HG03175 (cell line): ENCODE measurements around the gene SBF2.
"Not testable (repeated sequence)": the region's sequence is repeated elsewhere in the genome, so short reads cannot be mapped to it uniquely, and the experiment has no call there.

Source experiments
- ATAC-seq: cut with Tn5 transposase; IDR thresholded peaks from one replicate; pipeline ENCODE4 v1.9.1; 2021; ENCODE audit warnings: mild to moderate bottlenecking, moderate library complexity; ENCODE audit not compliant: unreplicated experiment

The SBF2 gene

DNA sequence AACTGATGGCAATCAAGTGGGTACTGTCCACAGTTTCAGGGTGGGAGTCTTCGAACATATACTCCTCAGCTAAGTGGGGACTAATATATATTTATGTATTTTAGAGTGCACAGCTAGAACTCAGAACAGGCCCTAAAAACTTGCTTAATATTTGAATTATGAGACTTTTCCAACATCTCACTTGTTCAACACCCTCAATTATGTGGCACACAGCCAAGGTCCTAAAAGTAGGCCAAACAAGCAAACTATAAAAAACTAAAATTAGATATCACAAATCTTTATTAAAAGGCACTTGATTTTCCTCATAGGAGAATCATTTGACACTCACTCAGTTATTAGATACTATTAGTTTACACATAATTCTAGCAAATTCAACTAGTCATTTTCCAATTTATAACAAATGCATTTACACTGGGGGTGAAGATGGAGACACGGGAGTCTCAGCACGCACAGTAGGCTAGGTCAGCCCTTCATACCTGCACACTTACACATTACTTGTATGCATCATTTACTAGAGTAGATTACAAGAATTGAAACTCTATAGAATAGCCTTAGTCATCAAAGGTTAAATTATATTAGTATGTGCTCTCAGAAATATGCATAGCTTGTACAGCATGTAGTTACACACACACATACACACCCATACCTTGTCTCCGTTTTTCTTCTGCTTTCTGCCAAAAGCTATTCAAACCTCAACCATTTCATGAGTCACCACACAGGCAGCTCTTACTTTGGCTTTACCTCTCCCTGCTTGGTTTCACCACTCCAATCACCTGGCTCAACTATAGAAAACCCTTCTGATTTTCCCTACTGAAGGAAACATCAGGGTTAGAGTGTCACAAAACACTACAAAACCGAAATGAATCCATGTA is 171.5 kb downstream of the SBF2 start:
- no peak for ATAC-seq

DNA sequence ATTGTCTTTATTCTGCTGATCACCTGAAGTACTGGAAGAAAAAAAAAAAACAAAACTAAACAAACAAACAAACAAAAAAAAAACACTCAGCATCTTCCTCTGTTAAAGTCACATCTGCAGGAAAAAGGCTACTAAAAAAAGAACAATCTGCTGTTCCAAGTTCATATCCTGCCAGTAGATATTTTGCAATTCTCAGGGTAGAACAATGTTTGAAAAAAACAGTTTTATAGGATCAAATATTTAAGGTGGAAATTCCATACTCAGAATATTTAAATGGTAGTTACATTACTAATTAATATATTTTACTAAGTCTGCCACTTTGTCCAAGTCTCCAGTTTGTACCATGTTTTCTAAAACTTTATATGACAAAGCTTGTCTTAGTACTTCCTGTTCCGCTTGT is 175.2 kb downstream of the SBF2 start:
- no peak for ATAC-seq

DNA sequence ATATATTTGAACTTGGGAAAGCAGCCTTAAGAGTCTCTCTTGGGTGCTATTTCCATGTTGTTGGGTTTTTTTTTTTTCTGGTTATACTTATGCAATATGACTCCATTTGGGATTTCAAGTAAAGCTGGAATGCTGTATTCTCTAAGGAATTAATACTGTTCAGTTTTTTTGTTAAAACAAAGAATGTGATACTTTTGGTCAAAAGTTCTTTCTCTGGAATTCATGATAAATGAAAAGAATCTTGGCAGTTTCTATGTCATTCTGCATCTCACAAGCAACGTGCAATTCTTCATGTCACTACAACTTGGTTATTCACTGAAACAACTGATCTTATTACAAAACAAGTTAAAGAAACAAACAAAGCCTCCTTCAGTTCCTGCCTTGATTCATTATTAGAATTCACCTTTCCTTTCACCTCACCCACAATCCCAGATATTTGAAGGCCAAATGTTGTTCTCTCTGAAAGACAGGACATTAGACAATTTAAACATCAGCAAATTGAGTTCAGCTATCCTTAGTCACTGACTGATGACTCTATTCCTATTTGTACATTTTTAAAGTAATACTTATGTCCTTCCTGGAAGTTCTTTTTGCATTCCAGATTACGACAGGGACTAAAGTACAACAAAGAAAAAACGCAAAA is 176.2 kb downstream of the SBF2 start:
- ATAC-seq: no peak

DNA sequence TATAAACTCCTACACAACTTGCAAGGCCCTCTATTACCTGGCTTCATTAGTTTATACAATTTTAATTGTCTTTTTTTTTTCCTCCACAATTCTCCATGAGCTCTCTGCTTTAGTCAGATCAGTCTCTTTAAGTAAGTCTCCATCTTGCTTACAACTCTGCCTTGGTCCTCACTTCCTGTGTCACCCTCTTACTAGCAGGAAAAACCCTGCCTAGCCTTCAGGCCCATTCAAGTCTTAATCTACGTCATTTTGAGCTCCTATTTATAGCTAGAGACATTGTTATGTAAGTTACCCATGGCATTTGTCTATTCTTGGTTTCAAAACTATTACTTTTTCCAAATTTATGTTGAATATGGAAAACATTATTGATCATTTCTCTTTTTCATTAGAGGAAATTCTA is 177.4 kb downstream of the SBF2 start:
- ATAC-seq: no peak

DNA sequence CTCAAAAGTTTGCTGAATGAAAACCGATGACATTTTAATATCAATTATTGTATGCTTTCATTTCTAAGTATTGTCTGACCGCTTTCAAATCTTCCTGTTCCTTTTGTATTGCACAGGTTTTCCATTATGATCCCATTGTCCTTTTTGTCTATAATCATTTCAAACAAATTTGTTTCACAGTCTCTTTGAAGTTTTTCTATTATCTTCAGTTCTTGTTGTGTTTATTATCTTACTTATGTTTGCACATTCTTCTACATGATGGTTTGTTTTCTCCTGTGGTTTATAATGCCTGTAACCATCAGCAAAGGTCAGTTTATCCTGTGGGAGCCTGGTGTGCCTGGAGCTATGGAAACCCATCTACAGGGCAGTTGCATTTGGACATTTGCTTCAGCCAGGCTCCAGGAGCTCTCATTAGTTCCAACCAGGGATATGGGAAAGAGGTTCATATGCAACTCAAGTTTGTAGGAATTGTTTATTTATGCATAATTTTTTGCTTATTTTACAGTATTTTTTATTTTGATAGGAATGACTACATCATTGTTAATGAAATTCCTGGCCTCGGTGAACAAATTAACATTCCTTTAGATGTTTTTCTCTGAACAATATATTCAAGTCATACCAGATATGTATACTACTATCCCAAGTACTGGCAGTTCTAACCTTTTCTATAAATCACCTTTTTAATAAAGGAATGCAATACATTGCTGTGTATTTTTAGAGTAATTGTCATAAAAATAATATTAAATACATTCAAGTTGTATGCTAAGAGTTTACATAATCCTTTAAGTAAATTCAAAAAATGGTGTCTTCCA is 179.2 kb downstream of the SBF2 start:
- ATAC-seq: no peak

DNA sequence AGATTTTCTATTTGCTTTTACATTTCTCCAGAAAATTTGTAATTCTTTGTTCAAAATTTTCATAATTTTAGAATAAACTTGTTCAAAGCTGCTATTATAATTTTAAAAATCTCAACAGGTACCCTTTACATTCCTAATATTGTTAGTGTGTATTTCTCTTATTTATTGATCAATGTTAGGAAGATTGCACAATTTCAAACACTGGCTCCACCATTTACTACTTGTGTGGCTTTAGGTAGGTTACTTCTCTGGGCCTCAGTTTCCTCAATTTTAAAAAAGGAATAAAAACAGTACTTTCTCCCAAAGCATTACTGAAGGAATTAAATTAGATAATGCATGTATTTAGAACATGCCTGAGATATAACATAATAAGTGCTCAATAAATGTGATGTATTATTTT is 180.2 kb downstream of the SBF2 start:
- ATAC-seq: no peak

DNA sequence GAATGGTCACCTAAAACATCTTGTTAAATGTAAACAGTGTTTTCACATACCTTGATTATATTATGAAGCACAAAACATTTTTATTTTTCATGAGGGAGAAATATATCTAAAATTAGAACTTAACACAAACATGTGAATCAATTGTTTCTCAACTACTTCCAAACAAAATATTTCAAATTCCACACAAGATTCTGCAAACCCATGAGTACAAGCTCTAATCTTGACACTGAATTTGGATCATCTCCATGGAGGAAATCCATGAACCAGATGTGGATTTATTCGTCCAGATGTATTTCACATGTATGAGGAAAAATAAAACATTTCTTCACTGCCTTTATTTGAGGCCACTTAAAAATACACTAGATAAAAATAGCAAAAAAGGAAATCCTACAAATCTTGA is 184.2 kb downstream of the SBF2 start:
- no peak for ATAC-seq

DNA sequence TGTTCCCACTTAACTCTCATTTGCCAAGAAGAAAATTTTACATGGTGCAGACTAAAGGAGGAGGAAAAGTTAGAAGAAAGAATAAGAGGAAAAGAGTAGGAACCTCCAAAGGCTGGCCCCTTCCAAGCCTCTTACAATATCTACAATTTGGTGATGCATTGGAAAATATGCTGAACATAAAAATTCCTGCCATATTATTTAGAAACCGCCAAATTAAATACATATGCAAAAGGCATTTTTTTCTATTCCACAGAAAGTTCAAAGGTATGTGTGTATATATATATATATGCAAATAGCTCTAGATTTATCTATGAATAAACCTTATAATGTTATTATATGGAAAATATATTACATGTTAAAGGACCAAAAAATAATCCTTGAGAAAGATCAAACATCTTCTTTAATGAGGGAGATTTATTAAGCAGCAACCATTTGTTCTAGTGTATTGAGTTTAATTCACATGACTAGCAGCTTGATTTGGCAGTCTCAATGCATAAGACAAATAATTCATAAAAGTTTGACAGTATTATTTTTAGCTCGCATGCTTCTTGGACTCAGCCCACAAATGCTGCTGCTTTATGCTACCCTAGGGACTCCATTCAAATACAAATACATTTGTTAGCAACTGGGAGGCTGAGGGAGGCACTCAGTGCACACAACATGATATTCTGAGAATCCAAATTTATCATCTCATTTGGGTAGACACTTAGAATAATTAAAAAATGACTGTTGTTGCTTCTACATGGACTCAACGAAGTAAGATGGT is 184.9 kb downstream of the SBF2 start:
- no peak for ATAC-seq

DNA sequence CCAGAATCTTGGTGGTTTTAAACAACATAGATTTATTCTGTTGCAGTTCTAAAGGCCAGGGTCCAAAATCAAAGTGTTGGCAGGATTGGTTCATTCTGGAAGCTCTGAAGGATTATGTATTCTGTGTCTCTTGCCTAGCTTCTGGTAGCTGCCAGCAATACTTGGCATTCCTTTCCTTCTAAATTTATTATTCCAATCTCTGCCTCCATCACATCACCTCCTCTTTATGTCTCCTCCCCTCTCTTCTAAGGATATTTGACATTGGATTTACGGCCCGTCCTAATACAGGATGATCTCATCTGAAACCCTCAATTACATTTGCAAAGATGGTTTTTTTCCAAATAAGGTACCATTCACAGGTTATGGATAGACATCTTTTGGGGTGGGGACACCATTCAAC is 186.5 kb downstream of the SBF2 start:
- ATAC-seq: no peak

DNA sequence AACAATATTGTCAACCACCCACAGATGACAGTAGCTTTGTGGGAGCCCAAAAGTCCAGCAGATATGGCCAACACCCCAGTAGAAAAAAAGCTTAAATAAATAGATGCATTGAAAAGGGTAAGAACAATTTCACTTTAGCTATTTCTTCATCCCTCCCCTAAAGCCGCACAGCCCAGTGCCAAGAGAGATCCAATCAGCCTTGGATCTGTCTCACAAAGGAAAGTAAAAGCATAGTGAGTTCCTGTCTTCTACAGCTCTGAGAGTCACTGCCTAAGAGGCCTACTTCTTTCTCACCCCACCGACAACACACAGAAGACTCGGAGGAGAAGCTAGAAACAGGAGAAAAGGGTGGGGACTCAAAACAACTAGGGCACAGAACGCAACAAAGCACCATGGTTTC is 196.4 kb downstream of the SBF2 start:
- no peak for ATAC-seq

DNA sequence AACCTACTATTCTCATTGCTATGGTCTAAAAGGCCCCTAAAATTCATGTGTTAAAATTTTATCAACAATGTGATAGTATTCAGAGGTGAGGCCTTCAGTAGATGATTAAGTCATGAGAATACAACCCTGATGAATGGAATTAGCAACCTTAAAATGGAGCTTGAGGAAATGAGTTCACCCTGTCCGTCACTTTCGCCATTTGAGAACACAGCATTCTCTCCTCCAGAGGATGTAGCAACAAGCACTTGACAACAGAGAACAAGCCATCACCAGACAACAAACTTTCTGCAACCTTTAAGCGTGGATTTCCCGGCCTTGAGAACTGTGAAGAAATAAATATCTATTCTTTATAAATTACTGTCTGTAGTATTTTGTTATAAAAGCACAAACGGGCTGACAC is 197.0 kb downstream of the SBF2 start:
- no peak for ATAC-seq

DNA sequence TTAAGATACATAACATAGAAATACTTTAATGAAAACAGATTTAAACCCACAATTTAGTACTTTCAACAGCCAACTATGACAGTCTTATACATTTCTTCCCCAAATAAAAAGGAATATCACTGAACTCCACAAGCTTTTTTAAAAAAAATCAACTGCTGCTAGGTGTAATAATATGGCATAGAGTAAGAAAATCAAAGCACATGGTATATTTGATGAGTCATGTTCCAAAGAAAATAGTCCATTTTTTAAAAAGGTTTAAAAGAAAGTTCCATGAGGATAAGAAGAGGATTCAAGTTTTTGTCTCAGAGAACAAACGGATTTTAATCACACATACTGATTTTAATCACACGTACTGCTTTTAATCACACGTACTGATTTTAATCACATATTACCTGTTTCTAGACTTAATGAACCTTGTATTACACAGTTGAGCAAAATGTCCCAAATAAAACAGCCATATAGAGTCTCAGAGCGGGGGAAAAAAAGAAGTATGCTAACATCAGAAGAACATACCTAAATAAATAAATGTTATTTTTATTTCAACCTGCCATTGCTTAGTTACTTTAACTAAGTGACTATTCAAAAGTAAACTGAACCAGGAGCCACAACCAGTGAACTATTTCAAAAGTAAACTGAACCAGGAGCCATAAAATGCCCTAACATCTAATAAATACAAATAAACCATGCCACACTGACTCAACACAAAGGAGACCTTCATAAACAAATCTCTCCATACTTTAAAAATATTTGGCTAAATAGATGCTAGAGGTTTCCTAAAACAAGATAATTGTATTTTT is 198.4 kb downstream of the SBF2 start:
- no peak for ATAC-seq

DNA sequence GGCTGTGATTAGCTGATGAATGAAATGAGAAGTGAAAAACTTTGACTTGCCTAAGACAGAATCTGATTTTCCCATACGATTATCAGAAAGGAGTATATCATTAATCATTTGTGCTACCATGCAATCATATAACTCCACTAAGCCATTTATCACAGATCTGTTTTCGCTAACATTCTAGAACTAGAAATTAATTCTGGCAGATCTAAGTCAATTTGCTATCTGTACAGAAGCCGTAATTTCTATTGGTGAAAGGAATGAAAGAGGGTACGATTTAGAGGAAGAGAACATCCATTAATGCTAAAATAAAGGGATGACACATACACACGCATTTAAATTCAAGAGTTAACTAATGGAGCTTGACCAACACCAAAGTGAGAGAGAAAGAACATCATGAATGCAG is 201.6 kb downstream of the SBF2 start:
- ATAC-seq: no peak

DNA sequence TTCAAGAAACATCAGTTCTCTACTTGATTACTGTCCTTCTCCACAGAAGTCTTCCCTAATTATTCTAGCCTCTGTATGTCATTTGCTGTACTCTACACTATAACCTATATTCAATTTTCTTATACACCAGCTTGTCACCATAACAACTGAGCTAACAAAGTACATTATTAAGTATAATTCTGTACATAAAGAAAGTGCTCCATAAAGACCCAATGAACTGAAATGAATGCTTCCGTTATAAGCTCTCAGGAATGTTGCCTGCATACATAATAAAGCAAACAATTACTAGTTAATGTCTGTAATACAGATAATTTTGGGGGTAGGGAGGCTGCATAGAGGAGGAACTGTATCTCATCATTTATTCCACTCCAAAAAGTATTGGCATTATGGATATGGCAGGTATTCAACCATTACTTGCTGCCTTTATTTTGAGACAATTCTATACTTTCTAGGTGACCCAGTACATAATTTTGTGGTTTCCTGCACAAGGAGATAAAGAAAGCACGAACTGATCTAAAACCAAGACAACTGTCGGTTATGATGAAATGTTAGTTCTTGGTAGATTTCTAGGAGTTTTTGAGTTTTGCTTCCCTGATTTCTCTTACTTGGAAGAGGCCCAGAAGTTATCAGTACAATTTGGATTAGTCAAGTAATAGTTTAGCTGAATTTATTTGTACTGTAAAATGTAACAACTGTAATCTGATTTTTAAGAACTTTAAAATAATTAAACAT is 202.5 kb downstream of the SBF2 start:
- no peak for ATAC-seq

DNA sequence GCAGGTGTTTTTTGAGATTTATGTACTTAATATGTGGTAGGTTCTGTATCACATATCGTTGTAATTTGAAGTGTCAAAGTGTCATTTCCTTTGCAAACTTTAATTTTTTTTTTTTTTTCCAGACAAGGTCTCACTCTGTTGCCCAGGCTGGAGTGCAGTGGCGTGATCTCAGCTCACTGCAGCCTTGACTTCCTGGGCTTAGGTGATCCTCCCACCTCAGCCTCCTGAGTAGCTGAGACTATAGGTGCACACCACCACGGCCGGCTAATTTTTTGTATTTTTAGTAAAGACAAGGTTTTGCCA is 206.1 kb downstream of the SBF2 start:
- ATAC-seq: not testable (repeated sequence)

DNA sequence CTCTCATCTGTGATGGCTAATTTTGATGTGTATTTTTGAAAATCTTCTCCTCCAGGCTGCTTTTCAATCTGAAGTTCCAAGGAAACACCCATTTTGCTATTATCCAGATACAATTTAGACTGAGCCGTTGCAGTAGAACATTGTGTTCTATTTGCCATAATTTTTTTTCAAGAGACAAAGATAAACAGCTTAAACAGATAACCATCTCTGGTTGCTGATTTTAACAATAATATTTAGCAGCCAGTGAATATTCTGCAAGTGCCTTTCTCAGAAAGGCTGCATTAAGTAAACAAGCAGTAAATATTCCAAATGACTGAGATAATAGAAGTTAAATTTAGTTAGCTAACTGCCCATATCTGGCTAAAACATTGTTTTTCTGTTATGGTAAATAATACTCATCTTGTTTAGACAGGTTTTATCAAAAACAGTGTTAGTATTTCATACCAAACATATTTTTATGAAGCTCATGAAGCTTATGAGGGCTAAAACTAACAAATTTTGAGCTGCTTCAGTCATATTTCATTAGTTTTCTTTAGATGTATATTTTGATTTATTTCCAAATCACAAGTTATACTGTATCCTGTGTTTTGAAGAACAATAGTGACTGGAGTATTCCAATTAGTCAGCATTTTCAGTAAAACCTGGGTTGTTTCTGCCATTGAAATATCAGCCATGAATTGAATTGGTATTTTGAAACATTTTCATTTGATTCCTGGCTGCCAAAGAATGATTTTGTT is 206.7 kb downstream of the SBF2 start:
- ATAC-seq: no peak

DNA sequence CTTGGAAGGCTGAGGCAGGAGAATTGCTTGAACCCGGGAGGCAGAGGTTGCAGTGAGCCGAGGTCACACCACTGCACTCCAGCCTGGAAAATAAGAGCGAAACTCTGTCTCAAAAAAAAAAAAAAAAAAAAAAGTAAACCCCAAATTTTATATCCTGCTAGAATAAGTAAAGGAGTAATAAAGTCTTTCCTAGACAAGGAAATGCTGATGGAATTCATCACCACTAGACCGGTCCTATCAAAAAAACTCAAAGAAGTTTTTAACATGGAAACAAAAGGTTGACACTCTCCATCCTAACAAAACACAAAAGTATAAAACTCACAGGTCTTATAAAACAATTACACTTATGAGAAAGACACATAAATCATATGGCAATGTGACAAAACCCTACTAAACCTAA is 213.9 kb downstream of the SBF2 start:
- ATAC-seq: no peak

DNA sequence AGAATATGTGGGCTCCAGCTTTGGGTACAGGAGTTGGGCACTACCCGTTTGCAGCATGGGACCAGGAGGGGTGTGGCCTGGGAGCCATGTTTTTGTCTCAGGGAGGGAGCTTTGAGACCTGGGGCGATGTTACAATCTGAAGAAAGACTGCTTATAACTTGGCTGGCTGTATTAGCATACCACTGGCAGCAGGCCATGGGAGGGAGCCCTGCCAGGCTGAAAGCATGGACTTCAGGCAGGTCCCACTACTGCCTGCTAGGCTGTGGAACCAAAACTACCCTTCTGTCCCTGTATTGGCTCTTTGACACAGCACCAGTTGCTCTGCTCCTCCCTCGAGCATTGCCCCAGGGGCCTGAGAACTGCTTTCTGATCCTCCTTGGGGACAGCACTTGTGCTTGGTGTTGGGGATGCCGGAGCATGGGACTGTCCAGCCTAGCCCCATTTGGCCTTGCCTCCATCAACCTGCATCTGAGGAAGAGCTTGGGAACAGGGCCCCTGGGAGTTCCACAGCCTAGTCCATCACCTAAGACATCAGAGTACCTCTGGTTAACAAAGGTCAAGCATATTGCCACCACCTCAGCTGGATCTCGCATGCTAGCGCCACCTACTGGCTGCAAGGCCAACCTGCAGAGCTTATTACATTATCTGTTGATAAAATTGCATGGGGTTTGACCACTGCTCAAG is 217.4 kb downstream of the SBF2 start:
- ATAC-seq: peak; percentile 79
